ENCODE data around the gene AK5.

The AK5 gene

DNA sequence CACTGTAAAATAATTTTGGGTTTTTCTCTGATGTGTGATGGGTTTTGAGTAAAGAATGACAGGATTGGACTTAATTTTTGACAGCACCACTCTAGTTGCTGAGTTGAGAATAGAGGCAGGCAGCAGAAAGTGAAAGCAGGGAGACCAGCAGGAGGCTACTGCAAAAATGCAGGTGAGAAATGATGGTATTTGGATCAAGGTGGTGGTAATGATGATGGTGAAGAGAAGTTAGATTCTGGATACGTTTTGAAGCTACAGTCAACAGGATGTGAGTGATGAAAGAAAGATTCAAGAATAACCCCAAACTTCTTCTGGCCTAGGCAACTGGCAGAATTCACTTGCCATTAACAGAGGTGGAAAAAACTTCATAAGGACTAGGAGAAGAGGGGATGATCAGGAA is 14.8 kb upstream of the AK5 start:
- H3K9me3 ChIP-seq (ENCODE audit: control insufficient read depth, low read length): no peaks in the 10 kb centered on the region
- no peaks in the 10 kb centered on the region for H3K4me1 ChIP-seq (ENCODE audit: control insufficient read depth, insufficient read depth, low read length, poor library complexity, severe bottlenecking)
- WGBS, 2 experiments (ENCODE audit: insufficient coverage in 2 of 2): 50 to 60% methylated on average over 1 of the region's 1 CpG
- H3K4me3 ChIP-seq (ENCODE audit: extremely low read depth, insufficient read depth, low read length, poor library complexity, severe bottlenecking): no peak overlapping the region
- no peak overlapping the region for H3K27ac ChIP-seq (ENCODE audit: low read depth, low read length, severe bottlenecking)
- H3K36me3 ChIP-seq (ENCODE audit: control insufficient read depth, insufficient read depth, low read length): no peaks in the 10 kb centered on the region

DNA sequence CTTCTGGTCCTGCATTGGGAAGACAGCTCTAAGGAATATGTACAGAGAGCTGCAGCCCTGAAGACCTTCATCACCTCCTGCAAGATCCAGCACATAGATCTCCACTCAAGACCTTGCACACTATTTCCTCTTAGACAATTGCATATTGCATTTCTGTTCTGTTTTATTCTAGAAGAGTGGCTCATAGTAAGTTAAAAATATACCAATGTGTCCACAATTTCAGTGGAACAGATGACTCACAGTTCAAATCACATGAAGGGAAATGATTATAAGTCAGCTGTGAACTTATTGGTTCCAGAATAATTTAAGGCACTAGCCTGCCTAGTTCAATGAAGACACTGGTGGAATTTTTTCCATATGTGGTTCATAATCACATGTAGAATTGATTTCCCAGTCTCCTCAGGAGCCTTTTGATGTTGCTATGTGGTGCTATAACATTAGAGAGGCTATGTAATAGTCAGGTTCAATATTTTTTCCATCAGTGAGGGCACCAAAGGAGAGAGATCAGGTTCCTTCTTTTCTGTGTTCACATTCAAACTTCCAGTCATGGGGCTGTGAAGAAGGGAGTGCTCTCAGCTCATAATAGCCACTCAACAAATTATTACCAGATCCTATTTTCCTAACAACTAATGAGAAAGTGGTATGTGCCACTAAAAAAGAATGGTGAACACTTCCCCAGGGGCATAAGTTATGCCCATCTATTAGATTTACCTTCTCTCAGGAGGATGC is 9.8 kb upstream of the AK5 start:
- Histone ChIP-seq H3K9me3 (ENCODE audit: control insufficient read depth, low read length) (no peaks in the 10 kb centered on the region), H3K4me1 (ENCODE audit: control insufficient read depth, insufficient read depth, low read length, poor library complexity, severe bottlenecking) (no peaks in the 10 kb centered on the region), H3K4me3 (ENCODE audit: extremely low read depth, insufficient read depth, low read length, poor library complexity, severe bottlenecking) (no peak overlapping the region), H3K27ac (ENCODE audit: low read depth, low read length, severe bottlenecking) (no peak overlapping the region), H3K36me3 (ENCODE audit: control insufficient read depth, insufficient read depth, low read length) (no peaks in the 10 kb centered on the region)

DNA sequence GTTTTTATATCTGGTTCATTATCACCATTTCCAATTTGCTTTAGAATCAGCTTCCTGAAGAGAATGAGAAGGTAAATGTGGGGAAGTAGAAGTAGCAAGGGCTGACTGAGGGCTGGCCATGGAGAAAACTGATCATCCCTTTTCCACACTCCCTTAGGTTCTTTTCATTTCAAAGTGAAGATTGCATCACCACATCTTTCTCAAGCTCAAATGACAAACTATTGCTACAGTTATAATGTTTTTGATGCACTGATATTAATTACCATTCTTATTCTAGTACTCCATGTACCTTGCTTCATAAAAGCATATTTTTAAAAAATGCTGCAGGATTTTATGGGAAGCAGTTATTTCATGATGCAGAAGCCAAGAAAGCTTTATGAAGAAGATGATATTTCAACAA is 7.9 kb upstream of the AK5 start:
- Histone ChIP-seq H3K9me3 (ENCODE audit: control insufficient read depth, low read length) (no peaks in the 10 kb centered on the region), H3K36me3 (ENCODE audit: control insufficient read depth, insufficient read depth, low read length) (no peaks in the 10 kb centered on the region), H3K4me3 (ENCODE audit: extremely low read depth, insufficient read depth, low read length, poor library complexity, severe bottlenecking) (no peak overlapping the region), H3K4me1 (ENCODE audit: control insufficient read depth, insufficient read depth, low read length, poor library complexity, severe bottlenecking) (no peaks in the 10 kb centered on the region), H3K27ac (ENCODE audit: low read depth, low read length, severe bottlenecking) (no peak overlapping the region)

GRCh38 chr1:77275194-77275593 is 6.6 kb upstream of the AK5 start:
- Histone ChIP-seq H3K4me3 (ENCODE audit: extremely low read depth, insufficient read depth, low read length, poor library complexity, severe bottlenecking) (no peak overlapping the region), H3K36me3 (ENCODE audit: control insufficient read depth, insufficient read depth, low read length) (no peaks in the 10 kb centered on the region), H3K4me1 (ENCODE audit: control insufficient read depth, insufficient read depth, low read length, poor library complexity, severe bottlenecking) (no peaks in the 10 kb centered on the region), H3K9me3 (ENCODE audit: control insufficient read depth, low read length) (no peaks in the 10 kb centered on the region), H3K27ac (ENCODE audit: low read depth, low read length, severe bottlenecking) (no peak overlapping the region)
- 82 to 83% methylated on average over 2 to 3 of the region's 5 CpGs for WGBS, 2 experiments (ENCODE audit: insufficient coverage in 2 of 2)

DNA sequence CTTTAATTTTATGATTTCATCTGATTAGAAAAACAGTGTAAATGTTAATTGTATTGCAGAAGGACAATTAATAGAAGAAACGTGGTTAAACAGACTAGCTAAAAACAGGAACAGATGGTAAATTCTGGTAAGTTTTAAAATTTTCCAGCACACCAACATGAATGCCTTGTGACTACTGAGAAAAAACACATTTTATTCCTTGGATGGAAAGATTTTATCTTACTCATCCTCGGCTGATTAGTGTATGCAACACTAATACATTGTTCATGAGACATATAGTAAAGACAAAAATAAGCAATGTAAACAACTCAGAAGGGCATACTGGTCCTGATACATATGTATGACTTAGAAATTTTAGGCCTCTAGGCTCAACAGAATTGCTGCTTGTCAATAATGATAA is 4.9 kb upstream of the AK5 start:
- no peak overlapping the region for H3K4me3 ChIP-seq (ENCODE audit: extremely low read depth, insufficient read depth, low read length, poor library complexity, severe bottlenecking)
- 80% methylated on average over 1 of the region's 2 CpGs; no CpG with 5 or more reads in 1 of the 2 experiments for whole genome bisulfite sequencing, 2 experiments (ENCODE audit: insufficient coverage in 2 of 2)

GRCh38 chr1:77279929-77280328 is 1.9 kb upstream of the AK5 start:
- 91 to 97% methylated on average over 2 of the region's 2 CpGs for WGBS, 2 experiments (ENCODE audit: insufficient coverage in 2 of 2)
- no peaks in the 10 kb centered on the region for H3K36me3 ChIP-seq (ENCODE audit: control insufficient read depth, insufficient read depth, low read length)
- H3K27ac ChIP-seq (ENCODE audit: low read depth, low read length, severe bottlenecking): no peak overlapping the region
- no peak overlapping the region for H3K4me3 ChIP-seq (ENCODE audit: extremely low read depth, insufficient read depth, low read length, poor library complexity, severe bottlenecking)
- H3K9me3 ChIP-seq (ENCODE audit: control insufficient read depth, low read length): no peaks in the 10 kb centered on the region
- no peaks in the 10 kb centered on the region for H3K4me1 ChIP-seq (ENCODE audit: control insufficient read depth, insufficient read depth, low read length, poor library complexity, severe bottlenecking)

More for the DNA sequence above, 4.9 kb upstream of the AK5 start:
- Histone ChIP-seq H3K4me1 (ENCODE audit: control insufficient read depth, insufficient read depth, low read length, poor library complexity, severe bottlenecking) (no peaks in the 10 kb centered on the region), H3K36me3 (ENCODE audit: control insufficient read depth, insufficient read depth, low read length) (no peaks in the 10 kb centered on the region), H3K9me3 (ENCODE audit: control insufficient read depth, low read length) (no peaks in the 10 kb centered on the region), H3K27ac (ENCODE audit: low read depth, low read length, severe bottlenecking) (no peak overlapping the region)

GRCh38 chr1:77280962-77281361 is 857 bp upstream of the AK5 start:
- Histone ChIP-seq H3K4me3 (ENCODE audit: extremely low read depth, insufficient read depth, low read length, poor library complexity, severe bottlenecking) (no peak overlapping the region), H3K9me3 (ENCODE audit: control insufficient read depth, low read length) (no peaks in the 10 kb centered on the region), H3K36me3 (ENCODE audit: control insufficient read depth, insufficient read depth, low read length) (no peaks in the 10 kb centered on the region), H3K27ac (ENCODE audit: low read depth, low read length, severe bottlenecking) (no peak overlapping the region), H3K4me1 (ENCODE audit: control insufficient read depth, insufficient read depth, low read length, poor library complexity, severe bottlenecking) (no peaks in the 10 kb centered on the region)
- WGBS, 2 experiments (ENCODE audit: insufficient coverage in 2 of 2): 93% methylated on average over 3 of the region's 4 CpGs; no CpG with 5 or more reads in 1 of the 2 experiments

GRCh38 chr1:77282187-77282865 is 507 bp downstream of the AK5 start:
- Histone ChIP-seq H3K27ac (ENCODE audit: low read depth, low read length, severe bottlenecking) (no peak overlapping the region), H3K4me3 (ENCODE audit: extremely low read depth, insufficient read depth, low read length, poor library complexity, severe bottlenecking) (peak overlapping the region; percentile 53)
- WGBS, 2 experiments (ENCODE audit: insufficient coverage in 2 of 2): 0 to 1% methylated on average over 43 to 47 of the region's 47 CpGs

GRCh38 chr1:77282866-77283539 is 1.2 kb downstream of the AK5 start:
- H3K27ac ChIP-seq (ENCODE audit: low read depth, low read length, severe bottlenecking): no peak overlapping the region
- peak overlapping the region; percentile 53 for H3K4me3 ChIP-seq (ENCODE audit: extremely low read depth, insufficient read depth, low read length, poor library complexity, severe bottlenecking)
- H3K36me3 ChIP-seq (ENCODE audit: control insufficient read depth, insufficient read depth, low read length): no peaks in the 10 kb centered on the region
- H3K4me1 ChIP-seq (ENCODE audit: control insufficient read depth, insufficient read depth, low read length, poor library complexity, severe bottlenecking): no peaks in the 10 kb centered on the region
- no peaks in the 10 kb centered on the region for H3K9me3 ChIP-seq (ENCODE audit: control insufficient read depth, low read length)
- WGBS, 2 experiments (ENCODE audit: insufficient coverage in 2 of 2): 2 to 3% methylated on average over 10 to 13 of the region's 22 CpGs

More at GRCh38 chr1:77282187-77282865, 507 bp downstream of the AK5 start:
- Histone ChIP-seq H3K9me3 (ENCODE audit: control insufficient read depth, low read length) (no peaks in the 10 kb centered on the region), H3K4me1 (ENCODE audit: control insufficient read depth, insufficient read depth, low read length, poor library complexity, severe bottlenecking) (no peaks in the 10 kb centered on the region), H3K36me3 (ENCODE audit: control insufficient read depth, insufficient read depth, low read length) (no peaks in the 10 kb centered on the region)

DNA sequence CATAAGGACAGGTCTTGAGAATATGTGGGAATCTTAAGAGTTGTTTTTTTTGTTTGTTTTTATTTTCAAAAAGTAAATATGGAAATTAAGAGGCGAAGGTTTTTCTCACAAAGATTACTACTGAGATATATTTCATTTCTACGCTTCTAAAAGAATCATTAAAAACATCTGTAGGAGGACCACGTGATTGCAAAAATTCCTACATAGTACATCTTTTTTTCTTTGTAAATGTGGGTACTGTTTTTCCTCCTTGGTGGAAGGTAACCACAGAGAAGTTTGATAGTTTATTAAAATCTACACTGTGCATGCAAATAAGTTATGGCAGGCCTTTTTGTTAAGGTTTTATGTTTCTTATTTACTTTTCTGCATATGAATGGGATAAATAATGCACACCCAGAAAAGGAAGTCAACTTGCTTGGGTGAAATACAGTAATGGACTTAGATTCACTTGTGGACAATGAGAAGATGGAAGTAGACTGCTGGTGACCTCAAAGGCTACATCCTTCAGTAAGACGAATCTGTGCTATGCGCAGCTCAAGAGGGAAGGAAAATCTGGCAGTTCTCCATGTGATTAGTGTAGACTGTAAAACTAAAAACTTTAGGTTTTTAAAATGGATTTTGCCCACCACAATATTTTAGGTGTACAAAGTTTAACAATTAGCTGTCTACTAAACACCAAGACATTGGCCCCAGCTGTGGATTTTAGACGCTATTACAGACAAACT is 2.0 kb downstream of the AK5 start:
- Histone ChIP-seq H3K4me1 (ENCODE audit: control insufficient read depth, insufficient read depth, low read length, poor library complexity, severe bottlenecking) (no peaks in the 10 kb centered on the region), H3K36me3 (ENCODE audit: control insufficient read depth, insufficient read depth, low read length) (no peaks in the 10 kb centered on the region), H3K27ac (ENCODE audit: low read depth, low read length, severe bottlenecking) (no peak overlapping the region), H3K9me3 (ENCODE audit: control insufficient read depth, low read length) (no peaks in the 10 kb centered on the region), H3K4me3 (ENCODE audit: extremely low read depth, insufficient read depth, low read length, poor library complexity, severe bottlenecking) (no peak overlapping the region)
- WGBS, 2 experiments (ENCODE audit: insufficient coverage in 2 of 2): 93 to 100% methylated on average over 2 of the region's 6 CpGs

All from mesodermal cell (in vitro differentiated cells).